Loucy (cell line): Measurements from ENCODE around the gene KCNJ11.

ENCODE experiments used
- H2AFZ ChIP-seq: fragments of 200-600 bp; sonication (generic); 2 replicates; pipeline ENCODE4 v1.6.0; 2016; ENCODE audit warnings: antibody characterized with exemption, mild to moderate bottlenecking, low read length, moderate library complexity
- H3F3A ChIP-seq: fragments of 200-600 bp; 2 replicates; pipeline ENCODE4 v1.6.0; 2016; ENCODE audit warnings: antibody characterized with exemption, low read depth, mild to moderate bottlenecking
- H3K27me3 ChIP-seq: fragments of 200-600 bp; sonication (generic); 2 replicates; pipeline ENCODE4 v1.6.1; 2014; ENCODE audit warnings: low read length, mild to moderate bottlenecking; ENCODE audit not compliant: insufficient read depth, poor library complexity, severe bottlenecking
- H3K36me3 ChIP-seq: fragments of 200-600 bp; sonication (generic); 2 replicates; pipeline ENCODE4 v1.6.1; 2016; ENCODE audit warnings: low read length; ENCODE audit not compliant: insufficient read depth
- H3K4me1 ChIP-seq: fragments of 200-600 bp; sonication (generic); 2 replicates; pipeline ENCODE4 v1.5.1; 2014; ENCODE audit warnings: low read length, mild to moderate bottlenecking; ENCODE audit not compliant: insufficient read depth, poor library complexity, severe bottlenecking
- H3K4me2 ChIP-seq: fragments of 200-600 bp; sonication (generic); 2 replicates; pipeline ENCODE4 v1.6.0; 2014; ENCODE audit warnings: antibody characterized with exemption, low read length, low read depth, mild to moderate bottlenecking; ENCODE audit not compliant: poor library complexity, severe bottlenecking
- H3K4me3 ChIP-seq: fragments of 200-600 bp; sonication (generic); 2 replicates; pipeline ENCODE4 v1.5.1; 2014; ENCODE audit warnings: low read length, mild to moderate bottlenecking, mixed read lengths; ENCODE audit not compliant: poor library complexity, severe bottlenecking
- H3K79me2 ChIP-seq: fragments of 200-600 bp; sonication (generic); 2 replicates; pipeline ENCODE4 v1.6.1; 2014; ENCODE audit warnings: low read length; ENCODE audit not compliant: insufficient read depth
- H3K9ac ChIP-seq: fragments of 200-600 bp; sonication (generic); 2 replicates; pipeline ENCODE4 v1.6.0; 2014; ENCODE audit warnings: mild to moderate bottlenecking, low read depth, low read length, moderate library complexity; ENCODE audit not compliant: poor library complexity, severe bottlenecking
- H3K9me2 ChIP-seq: fragments of 200-600 bp; sonication (generic); replicated peaks from 2 replicates; pipeline ENCODE4 v1.6.1; 2016; ENCODE audit warnings: low read depth, low read length, mixed read lengths
- H3K9me3 ChIP-seq: fragments of 200-600 bp; sonication (generic); 2 replicates; pipeline ENCODE4 v1.6.1; 2014; ENCODE audit warnings: mild to moderate bottlenecking, antibody characterized with exemption, low read length, low read depth; ENCODE audit not compliant: insufficient read depth
- H4K20me1 ChIP-seq: fragments of 200-600 bp; sonication (generic); 2 replicates; pipeline ENCODE4 v1.6.0; 2014; ENCODE audit warnings: antibody characterized with exemption, low read length, mild to moderate bottlenecking; ENCODE audit not compliant: insufficient read depth, poor library complexity, severe bottlenecking
- EZH2phosphoT487 ChIP-seq: fragments of 200-600 bp; IDR thresholded peaks from 2 replicates; pipeline ENCODE4 v1.6.1; 2018; ENCODE audit warnings: antibody characterized with exemption, mild to moderate bottlenecking, moderate library complexity, borderline replicate concordance
- TF ChIP-seq, protein P1 (sequence below): fragments of 200-600 bp; sonication (generic); conservative IDR thresholded peaks from 2 replicates; pipeline ENCODE4 v1.5.1; 2014; ENCODE audit warnings: mild to moderate bottlenecking, antibody characterized with exemption, low read length

Gene KCNJ11

DNA sequence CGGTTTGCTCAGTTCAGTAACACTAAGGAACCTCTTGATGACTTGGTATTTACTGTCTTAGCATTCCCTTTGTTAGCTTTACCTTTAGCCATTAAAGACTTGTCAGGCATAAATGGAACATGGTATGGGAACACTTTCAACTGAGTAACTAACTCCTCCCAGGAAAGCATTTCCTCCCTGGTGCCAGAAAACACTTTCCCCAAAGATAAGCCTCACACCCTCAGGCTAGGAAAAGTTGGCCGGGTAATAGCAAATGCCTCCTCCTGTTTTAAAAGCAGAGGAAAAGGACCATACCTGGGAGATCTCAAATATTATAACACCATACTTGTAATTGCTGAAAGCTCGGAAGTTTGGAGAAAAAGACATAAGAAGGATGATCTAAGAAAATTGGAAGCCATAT lies 12.0 kb downstream of the KCNJ11 start:
- Histone ChIP-seq H4K20me1 (no peaks in the 10 kb centered on the region), H2AFZ (no peak overlapping the region), H3K4me1 (no peaks in the 10 kb centered on the region), H3F3A (no peaks in the 10 kb centered on the region), H3K9ac (no peak overlapping the region), H3K79me2 (no peaks in the 10 kb centered on the region), H3K9me3 (peaks cover 18% of the 10 kb centered on the region), H3K4me2 (no peak overlapping the region), H3K36me3 (peaks cover 6% of the 10 kb centered on the region; the same call in 1 of the 2 replicates), H3K27me3 (no peaks in the 10 kb centered on the region), H3K9me2 (no peaks in the 10 kb centered on the region), H3K4me3 (no peak overlapping the region)
- TF ChIP-seq, protein P1, sequence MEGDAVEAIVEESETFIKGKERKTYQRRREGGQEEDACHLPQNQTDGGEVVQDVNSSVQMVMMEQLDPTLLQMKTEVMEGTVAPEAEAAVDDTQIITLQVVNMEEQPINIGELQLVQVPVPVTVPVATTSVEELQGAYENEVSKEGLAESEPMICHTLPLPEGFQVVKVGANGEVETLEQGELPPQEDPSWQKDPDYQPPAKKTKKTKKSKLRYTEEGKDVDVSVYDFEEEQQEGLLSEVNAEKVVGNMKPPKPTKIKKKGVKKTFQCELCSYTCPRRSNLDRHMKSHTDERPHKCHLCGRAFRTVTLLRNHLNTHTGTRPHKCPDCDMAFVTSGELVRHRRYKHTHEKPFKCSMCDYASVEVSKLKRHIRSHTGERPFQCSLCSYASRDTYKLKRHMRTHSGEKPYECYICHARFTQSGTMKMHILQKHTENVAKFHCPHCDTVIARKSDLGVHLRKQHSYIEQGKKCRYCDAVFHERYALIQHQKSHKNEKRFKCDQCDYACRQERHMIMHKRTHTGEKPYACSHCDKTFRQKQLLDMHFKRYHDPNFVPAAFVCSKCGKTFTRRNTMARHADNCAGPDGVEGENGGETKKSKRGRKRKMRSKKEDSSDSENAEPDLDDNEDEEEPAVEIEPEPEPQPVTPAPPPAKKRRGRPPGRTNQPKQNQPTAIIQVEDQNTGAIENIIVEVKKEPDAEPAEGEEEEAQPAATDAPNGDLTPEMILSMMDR = no peak
- TF ChIP-seq EZH2phosphoT487 = no peak

- no peaks in the 10 kb centered on the region for H3F3A ChIP-seq
- no peaks in the 10 kb centered on the region for H3K79me2 ChIP-seq
- no peaks in the 10 kb centered on the region for H4K20me1 ChIP-seq
- TF ChIP-seq, protein P1 = no peak
- TF ChIP-seq EZH2phosphoT487 = no peak
- peaks cover 7% of the 10 kb centered on the region; the same call in 1 of the 2 replicates for H3K36me3 ChIP-seq
- H3K4me2 ChIP-seq = no peak overlapping the region
- H3K27me3 ChIP-seq = no peaks in the 10 kb centered on the region
- no peak overlapping the region for H3K4me3 ChIP-seq
- no peak overlapping the region for H2AFZ ChIP-seq
- H3K9ac ChIP-seq = no peak overlapping the region
- H3K4me1 ChIP-seq = no peaks in the 10 kb centered on the region
- H3K9me3 ChIP-seq = peaks cover 28% of the 10 kb centered on the region
- no peaks in the 10 kb centered on the region for H3K9me2 ChIP-seq
These were observed 12.9 kb downstream of the KCNJ11 start for GRCh38 chr11:17375547-17375946.

GRCh38 chr11:17371614-17372013 lies 16.8 kb downstream of the KCNJ11 start:
- Histone ChIP-seq H3K79me2 (no peaks in the 10 kb centered on the region), H3K9ac (no peak overlapping the region), H3K36me3 (peaks cover 22% of the 10 kb centered on the region; the same call in 1 of the 2 replicates), H3K9me3 (peaks cover 45% of the 10 kb centered on the region), H3F3A (no peaks in the 10 kb centered on the region), H3K4me2 (no peak overlapping the region), H3K27me3 (no peaks in the 10 kb centered on the region), H2AFZ (no peak overlapping the region), H4K20me1 (no peaks in the 10 kb centered on the region), H3K4me1 (no peaks in the 10 kb centered on the region), H3K9me2 (no peaks in the 10 kb centered on the region), H3K4me3 (no peak overlapping the region)
- TF ChIP-seq EZH2phosphoT487 = no peak
- TF ChIP-seq, protein P1 = no peak
